H1 (cell line): ENCODE measurements around the gene ZC3H7B.

Experiments
- BACH1 ChIP-seq: IDR thresholded peaks from 2 replicates; pipeline ENCODE4 v1.6.1; 2012; ENCODE audit warnings: low read length, improper control_type of control experiment
- CTCF ChIP-seq, 3 experiments: IDR thresholded peaks; 1 replicate in 2 of 3; 2 replicates in 1 of 3; pipeline versions ENCODE4 v1.5.1 to v1.6.1; 2011; ENCODE audit warnings: low read length in 3 of 3, mild to moderate bottlenecking in 3 of 3, inconsistent platforms in 2 of 3, low read depth in 1 of 3, moderate library complexity in 1 of 3; ENCODE audit not compliant: insufficient read depth in 1 of 3; ENCODE audit errors: control extremely low read depth in 1 of 3
- E2F6 ChIP-seq: IDR thresholded peaks from 2 replicates; pipeline ENCODE4 v1.6.1; 2012; ENCODE audit warnings: inconsistent platforms
- EP300 ChIP-seq, 2 experiments: IDR thresholded peaks; 1 replicate in 1 of 2; 2 replicates in 1 of 2; pipeline ENCODE4 v1.6.1; 2011 to 2012; ENCODE audit warnings: low read depth in 2 of 2, low read length in 2 of 2, mild to moderate bottlenecking in 2 of 2, borderline replicate concordance in 1 of 2, inconsistent platforms in 1 of 2, moderate library complexity in 1 of 2
- JUN ChIP-seq: IDR thresholded peaks from 2 replicates; pipeline ENCODE4 v1.6.1; 2011; ENCODE audit warnings: low read depth, mild to moderate bottlenecking, improper control_type of control experiment, low read length

GRCh38 chr22:41300661-41301060 lies 664 bp upstream of the ZC3H7B start:
- TF ChIP-seq EP300 (IDR thresholded peaks at IDR 0.05; ENCODE audit: borderline replicate concordance in 1 of 2, low read depth in 2 of 2, low read length in 2 of 2), result no peak
- TF ChIP-seq E2F6, result no peak
- TF ChIP-seq JUN, result no peak
- no peak for TF ChIP-seq CTCF (IDR thresholded peaks at IDR 0.05; ENCODE audit: control extremely low read depth in 1 of 3, insufficient read depth in 1 of 3, low read depth in 1 of 3, low read length in 3 of 3)
- TF ChIP-seq BACH1, result no peak
